Osteoblast (primary cell): ENCODE measurements around the gene ST6GAL1. TPM values are rescaled to one million over a fixed set of nuclear protein-coding genes. Genes with fewer than 3 reads are reported as not detected.
"Not testable (repeated sequence)": the region's sequence is repeated elsewhere in the genome, so short reads cannot be mapped to it uniquely, and the experiment has no call there.

ENCODE experiments used
- DNase-seq: peaks from one replicate; pipeline ENCODE4 v3.0.0; 2011; ENCODE audit warnings: low spot score, mixed read lengths; ENCODE audit not compliant: insufficient read length; ENCODE audit errors: missing footprints
- H2AFZ ChIP-seq: 2 replicates; pipeline ENCODE4 v1.6.0; 2011; ENCODE audit warnings: mild to moderate bottlenecking, low read length
- H3K27ac ChIP-seq: 2 replicates; pipeline ENCODE4 v1.5.1; 2011; ENCODE audit warnings: mild to moderate bottlenecking, low read depth, low read length, moderate library complexity
- H3K27me3 ChIP-seq: 2 replicates; pipeline ENCODE4 v1.6.0; 2012; ENCODE audit warnings: mild to moderate bottlenecking, control low read depth, inconsistent platforms, low read length, moderate library complexity; ENCODE audit not compliant: insufficient read depth
- H3K36me3 ChIP-seq: 2 replicates; pipeline ENCODE4 v1.5.1; 2011; ENCODE audit warnings: mild to moderate bottlenecking, low read length, control low read depth, moderate library complexity; ENCODE audit not compliant: insufficient read depth
- H3K4me1 ChIP-seq: 2 replicates; pipeline ENCODE4 v1.5.1; 2011; ENCODE audit warnings: mild to moderate bottlenecking, low read length, control low read depth, moderate library complexity; ENCODE audit not compliant: insufficient read depth
- H3K4me2 ChIP-seq: 2 replicates; pipeline ENCODE4 v1.6.0; 2011; ENCODE audit warnings: mild to moderate bottlenecking, low read length; ENCODE audit not compliant: insufficient read depth
- H3K4me3 ChIP-seq: fragments of 200-600 bp; sonication (generic); 3 replicates; pipeline ENCODE4 v1.5.1; 2012; ENCODE audit warnings: mild to moderate bottlenecking, low read length, inconsistent platforms; ENCODE audit not compliant: insufficient read depth
- H3K79me2 ChIP-seq: 2 replicates; pipeline ENCODE4 v1.6.0; 2012; ENCODE audit warnings: mild to moderate bottlenecking, low read length, control low read depth, inconsistent platforms; ENCODE audit not compliant: insufficient read depth
- H3K9me3 ChIP-seq: 2 replicates; pipeline ENCODE4 v1.5.1; 2011; ENCODE audit warnings: low read depth, low read length, control low read depth
- H4K20me1 ChIP-seq: 2 replicates; pipeline ENCODE4 v1.6.0; 2012; ENCODE audit warnings: mild to moderate bottlenecking, low read length, control low read depth; ENCODE audit not compliant: insufficient read depth
- total RNA-seq: library from RNA; depleted of rRNA; stranded (reverse); fragments of >200 nt; gene quantifications from 2 replicates; pipeline ENCODE4 v1.2.3, GENCODE V29; 2012
- TF ChIP-seq, protein P1 (sequence below): IDR thresholded peaks from 2 replicates; pipeline ENCODE4 v1.5.1; 2011; ENCODE audit warnings: mild to moderate bottlenecking, low read depth, low read length, moderate library complexity; ENCODE audit errors: extremely low read depth

The ST6GAL1 gene
- total RNA-seq, 1 donor, result 8.0 TPM

DNA sequence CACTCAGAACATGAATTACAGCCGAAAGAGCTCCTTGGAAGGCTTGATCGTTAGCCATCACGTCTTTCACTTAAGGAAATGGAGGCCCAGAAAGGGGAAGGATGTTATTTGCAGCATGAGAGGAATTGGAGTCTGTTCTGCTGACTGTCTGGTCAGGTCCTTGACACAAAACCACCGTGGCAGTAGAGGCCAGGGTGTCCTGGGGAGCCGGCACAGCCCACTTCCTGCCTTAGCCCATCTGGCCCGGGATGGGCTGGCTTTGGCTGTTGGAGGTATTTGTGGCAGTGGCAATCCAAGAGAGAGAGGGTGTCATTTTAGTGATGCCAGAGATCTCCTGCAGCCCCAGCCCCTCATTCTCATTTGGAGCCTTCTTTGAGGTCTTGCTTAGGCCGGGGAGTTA lies 37.4 kb downstream of the ST6GAL1 start:
- Histone ChIP-seq H4K20me1 (no peaks in the 10 kb centered on the region), H3K27me3 (no peaks in the 10 kb centered on the region), H3K36me3 (no peaks in the 10 kb centered on the region), H2AFZ (no peak overlapping the region), H3K9me3 (no peaks in the 10 kb centered on the region), H3K4me1 (no peaks in the 10 kb centered on the region), H3K4me2 (no peak overlapping the region), H3K27ac (no peak overlapping the region), H3K79me2 (no peaks in the 10 kb centered on the region), H3K4me3 (no peak overlapping the region)
- TF ChIP-seq, protein P1, sequence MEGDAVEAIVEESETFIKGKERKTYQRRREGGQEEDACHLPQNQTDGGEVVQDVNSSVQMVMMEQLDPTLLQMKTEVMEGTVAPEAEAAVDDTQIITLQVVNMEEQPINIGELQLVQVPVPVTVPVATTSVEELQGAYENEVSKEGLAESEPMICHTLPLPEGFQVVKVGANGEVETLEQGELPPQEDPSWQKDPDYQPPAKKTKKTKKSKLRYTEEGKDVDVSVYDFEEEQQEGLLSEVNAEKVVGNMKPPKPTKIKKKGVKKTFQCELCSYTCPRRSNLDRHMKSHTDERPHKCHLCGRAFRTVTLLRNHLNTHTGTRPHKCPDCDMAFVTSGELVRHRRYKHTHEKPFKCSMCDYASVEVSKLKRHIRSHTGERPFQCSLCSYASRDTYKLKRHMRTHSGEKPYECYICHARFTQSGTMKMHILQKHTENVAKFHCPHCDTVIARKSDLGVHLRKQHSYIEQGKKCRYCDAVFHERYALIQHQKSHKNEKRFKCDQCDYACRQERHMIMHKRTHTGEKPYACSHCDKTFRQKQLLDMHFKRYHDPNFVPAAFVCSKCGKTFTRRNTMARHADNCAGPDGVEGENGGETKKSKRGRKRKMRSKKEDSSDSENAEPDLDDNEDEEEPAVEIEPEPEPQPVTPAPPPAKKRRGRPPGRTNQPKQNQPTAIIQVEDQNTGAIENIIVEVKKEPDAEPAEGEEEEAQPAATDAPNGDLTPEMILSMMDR, result no peak
- DNase-seq, result no peak

DNA sequence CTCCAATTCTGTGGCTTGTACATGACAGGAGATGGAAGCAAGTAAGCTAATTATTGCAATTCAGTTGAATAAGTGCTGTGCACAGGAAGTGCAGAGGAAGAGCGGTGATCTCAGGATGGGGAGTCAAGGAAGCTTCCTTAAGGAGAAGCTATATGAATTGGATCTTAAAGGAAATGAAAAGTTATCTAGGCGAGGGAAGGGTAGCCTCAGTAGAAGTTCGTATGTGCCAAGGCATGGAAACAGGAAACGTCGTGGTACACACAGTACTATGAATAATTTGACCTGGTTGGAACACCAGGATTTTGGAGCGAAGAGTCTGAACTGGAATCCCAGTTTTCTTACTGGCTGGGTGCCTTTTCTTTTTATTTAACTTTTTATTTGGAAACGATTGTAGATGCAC lies 39.3 kb downstream of the ST6GAL1 start:
- DNase-seq, result no peak
- Histone ChIP-seq H4K20me1 (no peaks in the 10 kb centered on the region), H3K27me3 (no peaks in the 10 kb centered on the region), H3K4me3 (no peak overlapping the region), H2AFZ (no peak overlapping the region), H3K27ac (no peak overlapping the region), H3K9me3 (no peaks in the 10 kb centered on the region), H3K4me1 (no peaks in the 10 kb centered on the region), H3K36me3 (no peaks in the 10 kb centered on the region), H3K79me2 (no peaks in the 10 kb centered on the region), H3K4me2 (no peak overlapping the region)
- TF ChIP-seq, protein P1, result no peak

DNA sequence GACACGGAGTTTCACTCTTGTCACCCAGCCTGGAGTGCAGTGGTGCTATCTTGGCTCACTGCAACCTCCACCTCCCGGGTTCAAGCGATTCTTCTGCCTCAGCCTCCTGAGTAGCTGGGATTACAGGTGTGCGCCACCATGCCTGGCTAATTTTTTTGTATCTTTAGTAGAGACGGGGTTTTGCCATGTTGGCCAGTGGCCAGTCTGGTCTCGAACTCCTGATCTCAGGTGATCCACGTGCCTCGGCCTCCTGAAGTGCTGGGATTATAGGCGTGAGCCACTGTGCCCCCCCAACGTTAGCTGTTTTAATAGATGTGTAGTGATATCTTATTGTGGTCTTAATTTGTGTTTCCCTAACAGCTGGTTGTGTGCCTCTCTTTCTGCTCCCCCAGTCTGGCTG lies 40.8 kb downstream of the ST6GAL1 start:
- H3K9me3 ChIP-seq, H3K27ac ChIP-seq, H3K4me2 ChIP-seq, DNase-seq, H4K20me1 ChIP-seq, H3K36me3 ChIP-seq, H3K79me2 ChIP-seq, H3K27me3 ChIP-seq, H3K4me1 ChIP-seq, H2AFZ ChIP-seq, H3K4me3 ChIP-seq: not testable (repeated sequence)

DNA sequence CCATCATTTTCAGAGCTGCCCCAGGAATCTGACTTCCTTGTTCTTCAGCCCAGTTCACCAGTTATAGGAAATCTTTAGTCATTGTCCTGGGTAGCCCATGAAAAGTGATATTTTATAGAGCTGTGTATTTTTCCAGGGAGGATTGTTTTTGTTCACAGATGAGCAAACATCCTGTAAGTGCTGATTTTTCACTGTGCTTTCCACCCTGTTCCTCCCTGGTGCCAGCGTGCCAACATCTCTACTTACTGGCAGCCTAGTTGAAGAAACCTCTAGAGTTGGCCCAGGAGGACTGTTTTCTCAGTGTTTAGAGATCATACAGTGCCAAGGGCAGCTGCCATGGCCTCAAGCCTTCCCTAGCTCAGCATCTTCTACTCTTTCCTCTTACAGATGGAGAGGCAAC lies 41.3 kb downstream of the ST6GAL1 start:
- Histone ChIP-seq H3K79me2 (no peaks in the 10 kb centered on the region), H3K27ac (no peak overlapping the region), H3K4me3 (no peak overlapping the region), H3K36me3 (no peaks in the 10 kb centered on the region), H3K9me3 (no peaks in the 10 kb centered on the region), H3K4me2 (no peak overlapping the region), H2AFZ (no peak overlapping the region), H3K4me1 (no peaks in the 10 kb centered on the region), H3K27me3 (no peaks in the 10 kb centered on the region), H4K20me1 (no peaks in the 10 kb centered on the region)
- TF ChIP-seq, protein P1, result no peak
- DNase-seq, result no peak
